B cell (primary cell): ENCODE results near the gene ATP8A2. TPM values are rescaled to one million over a fixed set of nuclear protein-coding genes. Genes with fewer than 3 reads are reported as not detected.

Source experiments
- ATAC-seq: fragments of 200-7000 bp; cut with Tn5 transposase; one replicate; pipeline ENCODE4 v1.10.0; 2021; ENCODE audit warnings: low read depth, mild to moderate bottlenecking, moderate number of reproducible peaks, moderate library complexity
- CTCF ChIA-PET: fragments of 350-600 bp; sonication (Branson Sonifier 250); formaldehyde crosslinking; loops from one replicate; lab custom pipeline; 2021; ENCODE audit warnings: antibody characterized with exemption, inconsistent platforms; lab: Charles Lee
- POLR2A ChIA-PET: fragments of 350-600 bp; sonication (Branson Sonifier 250); formaldehyde crosslinking; loops from one replicate; lab custom pipeline; 2021; ENCODE audit warnings: antibody characterized with exemption; lab: Charles Lee
- DNase-seq: peaks from one replicate; pipeline ENCODE4 v3.0.0; 2013
- H2AFZ ChIP-seq: 2 replicates; pipeline ENCODE4 v1.6.1; 2012; ENCODE audit warnings: mild to moderate bottlenecking, low read depth, low read length; ENCODE audit not compliant: insufficient read depth, poor library complexity, severe bottlenecking
- H3K27ac ChIP-seq, 2 donors: 1 replicate in 1 of 2; 2 replicates in 1 of 2; pipeline ENCODE4 v1.5.1; 2012 to 2013; ENCODE audit warnings: low read length in 2 of 2, mild to moderate bottlenecking in 2 of 2, moderate library complexity in 1 of 2
- H3K27me3 ChIP-seq, 4 experiments: fragments of 200-600 bp in 1 of 4; sonication (generic) in 1 of 4; replicated peaks in 1 of 4; 1 replicate in 2 of 4; 2 replicates in 2 of 4; pipeline versions ENCODE4 v1.6.1 to v1.7.0; 2013 to 2016; ENCODE audit warnings: low read length in 3 of 4, mild to moderate bottlenecking in 2 of 4, mixed read lengths in 1 of 4, moderate library complexity in 1 of 4; ENCODE audit not compliant: insufficient read depth in 4 of 4, control insufficient read depth in 3 of 4; ENCODE audit errors: control extremely low read depth in 1 of 4
- H3K36me3 ChIP-seq, 2 experiments: replicated peaks in 1 of 2; 1 replicate in 1 of 2; 2 replicates in 1 of 2; pipeline versions ENCODE4 v1.6.1 to v1.7.1; 2013; ENCODE audit warnings: low read length in 1 of 2; ENCODE audit not compliant: insufficient read depth in 2 of 2, control insufficient read depth in 1 of 2; ENCODE audit errors: control extremely low read depth in 1 of 2, extremely low read depth in 1 of 2
- H3K4me1 ChIP-seq, 2 donors: fragments of 200-600 bp in 1 of 2; sonication (generic) in 1 of 2; 1 replicate in 1 of 2; 2 replicates in 1 of 2; pipeline versions ENCODE4 v1.5.1 to v1.6.1; 2013 to 2017; ENCODE audit warnings: low read length in 2 of 2; ENCODE audit not compliant: control insufficient read depth in 2 of 2, insufficient read depth in 2 of 2
- H3K4me2 ChIP-seq: replicated peaks from 2 replicates; pipeline ENCODE3; 2012; ENCODE audit warnings: mild to moderate bottlenecking, low read depth, low read length; ENCODE audit not compliant: poor library complexity, severe bottlenecking
- H3K4me3 ChIP-seq, 5 experiments: fragments of 200-600 bp in 1 of 5; sonication (generic) in 1 of 5; 1 replicate in 3 of 5; 2 replicates in 2 of 5; pipeline versions ENCODE4 v1.5.1 to v1.7.0; 2011 to 2016; ENCODE audit warnings: low read length in 4 of 5, mild to moderate bottlenecking in 4 of 5, low read depth in 2 of 5, control low read depth in 1 of 5, moderate library complexity in 1 of 5; ENCODE audit not compliant: insufficient read depth in 1 of 5; ENCODE audit errors: control extremely low read depth in 1 of 5, extremely low read depth in 1 of 5
- H3K79me2 ChIP-seq: fragments of 200-600 bp; sonication (generic); one replicate; pipeline ENCODE4 v1.6.0; 2016; ENCODE audit warnings: low read length; ENCODE audit not compliant: control insufficient read depth, insufficient read depth
- H3K9ac ChIP-seq: fragments of 200-600 bp; sonication (generic); 2 replicates; pipeline ENCODE4 v1.6.1; 2017; ENCODE audit warnings: mild to moderate bottlenecking, low read length, moderate library complexity
- H3K9me3 ChIP-seq, 3 donors: one replicate each; pipeline versions ENCODE4 v1.6.1 to v1.7.1; 2013; ENCODE audit warnings: low read length in 2 of 3; ENCODE audit not compliant: control insufficient read depth in 2 of 3, insufficient read depth in 1 of 3; ENCODE audit errors: control extremely low read depth in 1 of 3
- H4K20me1 ChIP-seq: 2 replicates; pipeline ENCODE4 v1.6.0; 2012; ENCODE audit warnings: mild to moderate bottlenecking, low read length; ENCODE audit not compliant: insufficient read depth, control insufficient read depth, poor library complexity, severe bottlenecking
- H3K27ac Mint-ChIP-seq: one replicate; pipeline ENCODE4 v1.8.0; 2021; ENCODE audit warnings: mixed read lengths
- H3K27me3 Mint-ChIP-seq: one replicate; pipeline ENCODE4 v1.8.0; 2021; ENCODE audit warnings: mixed read lengths
- H3K4me1 Mint-ChIP-seq: one replicate; pipeline ENCODE4 v1.8.0; 2021; ENCODE audit warnings: mixed read lengths
- H3K4me3 Mint-ChIP-seq: one replicate; pipeline ENCODE4 v1.8.0; 2021; ENCODE audit warnings: mixed read lengths
- H3K9me3 Mint-ChIP-seq: one replicate; pipeline ENCODE4 v1.8.0; 2022; ENCODE audit warnings: mixed read lengths; ENCODE audit not compliant: insufficient read depth
- EZH2 ChIP-seq: IDR thresholded peaks from 2 replicates; pipeline ENCODE4 v1.6.1; 2012; ENCODE audit warnings: borderline replicate concordance, low read depth, mild to moderate bottlenecking, moderate library complexity, low read length; ENCODE audit not compliant: insufficient read depth, poor library complexity, severe bottlenecking
- WGBS: methylation state at CpG from one replicate; pipeline ENCODE4 v1.1.5; 2013; ENCODE audit warnings: missing lambda C conversion rate; ENCODE audit not compliant: insufficient coverage; 5-methylcytosine and 5-hydroxymethylcytosine counted together
- intact Hi-C: fragments of 100-400 bp; cut with micrococcal nuclease; formaldehyde crosslinking; loops from one replicate; pipeline ENCODE4 v1.10.0; 2022
- polyA plus RNA-seq: library from polyadenylated mRNA; depleted of rRNA; stranded (reverse); fragments of >200 nt; gene quantifications from 2 replicates; pipeline ENCODE4 v1.2.3, GENCODE V29; 2012
- total RNA-seq, 2 donors: library from RNA; stranded (reverse); fragments of 120-200 nt in 1 of 2; gene quantifications; 1 replicate in 1 of 2; 2 replicates in 1 of 2; pipeline versions ENCODE4 v1.2.3 to v1.2.4, GENCODE V29; 2013 to 2022
- TF ChIP-seq, protein P1 (sequence below): fragments of 200-600 bp; IDR thresholded peaks from one replicate; pipeline ENCODE4 v1.8.0; 2022; ENCODE audit warnings: antibody characterized with exemption, mild to moderate bottlenecking

ATP8A2 gene
- total and polyA plus RNA-seq, 2 donors (not counting 1 experiment from before 2014, with no cell fraction given) = not detected

DNA sequence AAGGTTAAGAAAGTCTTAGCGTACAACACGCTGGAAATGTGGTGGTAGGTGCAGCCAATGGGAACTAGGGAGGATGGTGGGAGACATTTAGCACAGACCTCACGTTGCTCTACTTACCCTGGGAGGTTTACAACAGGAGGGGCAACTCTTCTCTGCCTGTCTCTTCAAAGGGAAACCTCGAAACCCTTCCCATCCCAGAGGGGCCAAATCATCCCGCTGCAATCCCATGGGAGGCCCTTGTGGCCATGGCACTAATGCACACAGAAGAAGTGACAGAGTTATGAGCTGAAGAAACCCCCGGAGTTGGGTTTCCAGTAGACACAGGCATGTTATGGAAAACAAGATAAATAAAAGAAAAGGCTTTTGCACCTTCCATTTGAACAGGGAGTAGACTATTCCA is 644.4 kb downstream of the ATP8A2 start:
- DNase-seq (no peak), ATAC-seq (no peak)
- no peak overlapping the region for H3K27ac Mint-ChIP-seq
- H3K79me2 ChIP-seq = no peaks in the 10 kb centered on the region
- intact Hi-C loops = no loop called here
- H3K9ac ChIP-seq = no peak overlapping the region
- H3K9me3 ChIP-seq = no peaks in the 10 kb centered on the region
- no peaks in the 10 kb centered on the region for H4K20me1 ChIP-seq
- peaks cover 0 to 4% (median 0%) of the 10 kb centered on the region in 4 experiments for H3K27me3 ChIP-seq
- ChIA-PET CTCF (no interaction called here), POLR2A (no interaction called here)
- no peak overlapping the region for H3K4me3 ChIP-seq
- H3K4me2 ChIP-seq = no peak overlapping the region
- peaks cover 24% of the 10 kb centered on the region for H3K27me3 Mint-ChIP-seq
- H3K27ac ChIP-seq = no peak overlapping the region
- no peak for TF ChIP-seq EZH2
- TF ChIP-seq, protein P1, sequence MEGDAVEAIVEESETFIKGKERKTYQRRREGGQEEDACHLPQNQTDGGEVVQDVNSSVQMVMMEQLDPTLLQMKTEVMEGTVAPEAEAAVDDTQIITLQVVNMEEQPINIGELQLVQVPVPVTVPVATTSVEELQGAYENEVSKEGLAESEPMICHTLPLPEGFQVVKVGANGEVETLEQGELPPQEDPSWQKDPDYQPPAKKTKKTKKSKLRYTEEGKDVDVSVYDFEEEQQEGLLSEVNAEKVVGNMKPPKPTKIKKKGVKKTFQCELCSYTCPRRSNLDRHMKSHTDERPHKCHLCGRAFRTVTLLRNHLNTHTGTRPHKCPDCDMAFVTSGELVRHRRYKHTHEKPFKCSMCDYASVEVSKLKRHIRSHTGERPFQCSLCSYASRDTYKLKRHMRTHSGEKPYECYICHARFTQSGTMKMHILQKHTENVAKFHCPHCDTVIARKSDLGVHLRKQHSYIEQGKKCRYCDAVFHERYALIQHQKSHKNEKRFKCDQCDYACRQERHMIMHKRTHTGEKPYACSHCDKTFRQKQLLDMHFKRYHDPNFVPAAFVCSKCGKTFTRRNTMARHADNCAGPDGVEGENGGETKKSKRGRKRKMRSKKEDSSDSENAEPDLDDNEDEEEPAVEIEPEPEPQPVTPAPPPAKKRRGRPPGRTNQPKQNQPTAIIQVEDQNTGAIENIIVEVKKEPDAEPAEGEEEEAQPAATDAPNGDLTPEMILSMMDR = no peak
- 67% methylated on average over 2 of the region's 6 CpGs for WGBS
- H3K36me3 ChIP-seq = no peaks in the 10 kb centered on the region
- peaks cover 0 to 5% of the 10 kb centered on the region in 2 donors for H3K4me1 ChIP-seq
- no peak overlapping the region for H2AFZ ChIP-seq
- H3K9me3 Mint-ChIP-seq = no peaks in the 10 kb centered on the region
- peaks cover 2% of the 10 kb centered on the region for H3K4me1 Mint-ChIP-seq
- H3K4me3 Mint-ChIP-seq = no peak overlapping the region

DNA sequence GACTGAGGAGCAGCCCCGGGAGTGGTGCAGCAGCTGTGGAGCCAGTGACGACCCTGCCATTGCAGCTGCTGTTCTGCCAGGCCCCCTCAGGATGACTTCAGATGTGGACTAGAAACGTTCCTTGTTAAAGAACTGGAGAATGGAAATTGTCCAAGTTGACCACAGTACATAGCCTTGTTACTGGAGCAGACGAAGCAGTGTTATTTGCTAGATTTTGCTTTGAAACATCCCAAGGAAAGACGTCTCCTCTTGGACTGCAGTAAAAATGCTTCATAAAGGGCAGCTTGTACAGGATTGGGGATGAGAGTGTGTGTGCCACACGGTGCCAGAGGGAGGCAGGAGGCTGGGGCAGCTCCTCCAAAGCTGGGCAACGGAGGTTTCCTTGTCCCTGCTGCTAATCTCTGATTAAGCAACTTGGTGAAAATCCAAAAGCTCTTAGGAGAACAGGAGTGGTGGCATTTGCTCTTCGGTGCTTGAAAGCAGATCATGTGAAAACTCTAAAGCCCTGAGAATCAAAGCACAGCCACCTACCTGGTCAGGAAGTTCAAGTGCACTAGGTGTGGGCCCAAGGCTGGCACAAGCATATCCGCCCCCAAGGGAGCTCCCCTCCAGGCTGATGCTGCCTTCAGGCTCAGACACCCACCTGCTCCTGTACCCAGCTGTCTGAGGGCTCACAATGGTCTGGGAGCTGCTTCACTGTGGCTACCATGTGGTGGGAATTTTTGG is 645.6 kb downstream of the ATP8A2 start:
- H3K79me2 ChIP-seq = no peaks in the 10 kb centered on the region
- no peak overlapping the region for H3K4me3 ChIP-seq
- peaks cover under 1% of the 10 kb centered on the region for H3K4me1 Mint-ChIP-seq
- H3K4me1 ChIP-seq = no peaks in the 10 kb centered on the region
- no peak overlapping the region for H2AFZ ChIP-seq
- TF ChIP-seq, protein P1 = no peak
- no peak for TF ChIP-seq EZH2
- 87% methylated on average over 9 of the region's 9 CpGs for WGBS
- intact Hi-C loops = no loop called here
- H3K4me3 Mint-ChIP-seq = no peak overlapping the region
- H3K9me3 Mint-ChIP-seq = no peaks in the 10 kb centered on the region
- CTCF ChIA-PET = no interaction called here
- H3K4me2 ChIP-seq = no peak overlapping the region
- no peaks in the 10 kb centered on the region for H4K20me1 ChIP-seq
- no peak overlapping the region for H3K9ac ChIP-seq
- H3K27me3 ChIP-seq = peaks cover 0 to 4% (median 0%) of the 10 kb centered on the region in 4 experiments
- DNase-seq = no peak
- H3K27me3 Mint-ChIP-seq = peaks cover 27% of the 10 kb centered on the region
- H3K9me3 ChIP-seq = no peaks in the 10 kb centered on the region
- no peaks in the 10 kb centered on the region for H3K36me3 ChIP-seq
- no peak for ATAC-seq
- H3K27ac ChIP-seq = no peak overlapping the region
- H3K27ac Mint-ChIP-seq = no peak overlapping the region
- POLR2A ChIA-PET = no interaction called here
